Stimulated activated CD4-positive, alpha-beta T cell treated with anti-CD3 and anti-CD28 coated beads, Interleukin-2, amount 100 ng/mL, for 48 hours (primary cell): ENCODE results near the gene PNPLA1.

Experiments
- DNase-seq, 2 donors: peaks; one replicate each; pipeline ENCODE4 v3.0.0-alpha.2; 2020

Gene PNPLA1

DNA sequence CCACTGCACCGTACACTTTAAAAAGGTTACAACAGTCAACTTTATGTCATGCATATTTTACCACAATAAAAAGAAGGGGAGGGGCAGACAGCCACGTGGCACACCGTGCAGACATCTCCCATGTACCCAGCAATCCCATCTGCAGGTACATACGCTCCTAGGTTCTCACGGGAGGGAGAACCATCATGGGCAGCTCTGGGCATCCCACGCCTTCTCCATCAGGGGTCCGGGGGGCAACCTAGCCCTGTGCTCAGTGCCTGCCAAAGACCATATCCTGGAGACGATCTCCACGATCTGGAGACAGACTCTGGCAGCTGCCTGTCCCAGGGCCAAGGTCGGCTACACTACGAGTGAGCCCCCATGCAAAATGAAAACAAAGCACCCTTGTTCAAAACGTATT is 69.3 kb downstream of the PNPLA1 start:
- no peak for DNase-seq

DNA sequence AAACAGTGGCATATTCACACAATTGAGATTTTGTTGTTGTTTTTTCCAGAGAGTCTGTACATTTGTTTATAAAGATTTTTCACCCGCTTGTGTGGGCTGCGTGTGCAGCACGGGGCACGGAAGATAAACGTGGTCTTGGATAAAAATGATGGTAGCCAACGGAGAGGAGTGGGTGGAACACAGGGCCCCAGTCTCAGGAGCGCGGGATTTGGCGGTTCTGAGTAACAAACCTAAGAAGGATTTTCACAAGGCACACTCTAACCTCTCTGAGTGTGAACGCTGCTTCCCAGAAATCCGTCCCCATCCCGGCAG is 70.4 kb downstream of the PNPLA1 start:
- no peak for DNase-seq

DNA sequence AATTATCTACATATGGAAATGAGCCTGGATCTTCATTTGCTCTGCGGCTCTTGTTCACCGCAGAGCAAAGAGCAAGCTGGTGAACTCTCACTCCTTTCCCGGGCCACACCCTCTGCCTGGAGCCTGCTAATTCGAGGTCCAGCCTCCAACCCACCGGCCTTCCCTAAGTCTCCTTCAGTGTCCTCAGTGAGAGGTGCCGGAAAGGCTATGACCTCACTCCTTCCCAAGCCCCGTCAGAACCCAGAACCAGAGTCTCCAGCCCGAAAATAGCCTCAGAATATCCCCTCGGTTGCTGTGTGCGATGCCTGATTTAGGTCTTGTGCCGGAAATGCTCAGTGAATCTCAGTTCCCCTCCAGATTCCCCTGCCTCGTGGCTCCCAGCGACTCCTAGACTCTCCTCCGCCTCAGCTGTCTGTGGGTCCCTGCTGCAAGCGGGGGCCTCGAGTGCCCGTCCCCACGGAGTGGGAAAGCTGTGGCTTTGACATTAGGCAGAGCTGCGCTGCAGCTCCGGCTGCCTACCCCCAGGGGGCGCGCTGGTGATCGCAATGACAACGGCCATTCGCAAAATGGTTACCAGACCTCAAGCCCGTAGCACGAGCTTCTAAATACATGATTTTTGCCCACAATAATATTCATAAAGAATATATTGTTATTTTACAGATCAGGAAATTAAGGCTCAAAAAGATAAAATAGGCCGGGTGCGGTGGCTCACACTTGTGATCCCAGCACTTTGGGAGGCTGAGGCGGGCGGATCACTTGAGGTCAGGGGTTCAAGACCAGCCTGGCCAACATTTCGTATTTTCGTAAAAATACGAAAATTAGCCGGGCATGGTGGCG is 71.0 kb downstream of the PNPLA1 start:
- peak; percentile 79 to 80 for DNase-seq

DNA sequence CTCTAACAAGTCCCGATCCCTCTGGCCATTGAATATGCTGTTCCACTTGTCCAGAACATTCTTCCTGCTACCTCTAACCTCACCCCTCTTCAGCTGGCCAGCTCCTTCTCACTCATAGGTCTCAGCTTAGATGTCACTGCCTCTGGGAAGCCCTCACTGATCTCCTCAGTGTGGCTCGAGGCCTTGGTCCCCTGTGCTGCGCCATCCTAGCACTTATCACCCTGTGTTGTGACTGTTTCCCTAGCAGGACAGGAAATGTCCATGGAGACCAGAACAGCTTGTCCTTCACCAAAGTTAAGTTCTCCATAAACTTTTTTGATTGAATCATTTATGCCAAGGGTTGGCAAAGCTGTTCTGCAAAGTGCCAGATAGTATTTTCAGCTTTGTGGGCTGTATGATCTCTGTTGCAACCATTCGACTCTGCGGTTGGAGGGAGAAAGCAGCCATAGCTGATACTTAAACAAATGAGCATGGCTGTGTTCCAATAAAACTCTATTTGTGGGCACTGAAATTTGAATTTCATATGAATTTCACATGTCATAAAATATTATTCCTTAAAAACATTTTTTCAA is 73.3 kb downstream of the PNPLA1 start:
- no peak for DNase-seq

DNA sequence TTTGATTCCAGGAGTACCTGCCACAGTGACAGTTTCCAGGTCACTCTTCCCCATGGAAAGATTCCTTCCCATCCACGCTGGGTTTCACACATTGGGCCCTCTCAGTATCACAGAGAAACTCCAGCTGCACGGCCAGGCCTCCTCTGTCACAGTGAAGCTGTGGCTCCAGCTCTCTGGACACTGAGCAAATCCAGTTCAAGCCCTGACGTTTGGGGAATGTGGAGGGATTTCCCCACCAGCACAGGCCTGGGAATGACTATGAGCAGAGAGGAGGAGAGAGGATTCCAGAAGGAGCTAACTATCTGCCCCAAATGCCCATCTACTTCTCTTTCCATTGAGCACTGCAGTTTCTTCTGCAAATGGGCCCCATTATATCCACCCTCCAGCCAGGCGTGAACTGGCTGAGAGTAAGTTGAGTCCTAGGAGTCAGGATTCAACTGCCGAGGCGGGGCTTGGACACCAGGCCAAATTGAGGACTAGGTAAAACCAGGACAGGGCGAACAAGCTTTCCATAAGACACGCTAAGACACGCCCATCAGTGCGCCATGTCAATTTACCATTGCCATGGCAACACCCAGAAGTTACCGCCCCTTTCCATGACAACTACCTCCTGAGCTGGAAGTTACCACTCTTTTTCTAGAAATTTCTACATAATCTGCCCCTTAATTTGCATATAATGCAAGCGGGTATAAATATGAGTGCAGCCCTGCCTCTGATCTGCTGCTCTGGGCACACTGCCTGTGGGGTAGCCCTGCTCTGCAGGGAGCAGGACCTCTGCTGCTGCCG is 76.0 kb downstream of the PNPLA1 start:
- DNase-seq = no peak

DNA sequence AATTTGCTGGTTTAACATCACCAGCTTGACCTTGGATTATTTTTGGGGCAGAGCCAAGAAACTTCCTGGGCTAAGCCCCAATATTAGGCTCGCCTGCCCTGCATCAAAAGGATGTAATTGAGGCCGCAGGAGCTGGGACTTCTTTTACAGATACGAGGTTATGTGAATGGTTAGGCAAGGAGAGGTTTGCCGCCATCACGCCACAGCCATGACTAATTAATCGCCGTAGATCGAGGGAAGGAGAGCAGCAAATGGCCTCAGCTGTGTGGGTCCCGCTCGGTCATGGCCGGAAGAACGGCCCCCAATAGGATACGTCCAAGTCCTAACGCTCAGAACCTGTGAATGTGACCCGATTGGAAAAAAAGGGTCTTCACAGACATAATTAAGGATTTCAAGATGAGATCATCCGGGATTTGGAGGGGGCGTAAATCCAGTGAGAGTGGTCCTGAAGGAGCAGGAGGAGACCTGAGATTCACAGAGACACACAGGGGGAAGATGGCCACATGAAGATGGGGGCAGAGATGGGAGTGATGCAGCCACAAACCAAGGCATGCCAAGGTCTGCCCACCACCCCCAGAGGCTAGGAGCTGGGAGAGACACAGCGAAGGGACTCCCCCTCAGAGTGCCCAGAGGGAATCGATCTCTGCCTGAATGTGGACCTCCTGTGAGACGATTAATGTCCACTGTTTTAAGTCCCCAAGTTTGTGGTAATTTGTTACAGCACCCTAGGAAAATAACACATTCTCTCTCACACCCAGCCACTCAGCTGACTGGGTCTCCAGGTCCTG is 76.8 kb downstream of the PNPLA1 start:
- no peak for DNase-seq

DNA sequence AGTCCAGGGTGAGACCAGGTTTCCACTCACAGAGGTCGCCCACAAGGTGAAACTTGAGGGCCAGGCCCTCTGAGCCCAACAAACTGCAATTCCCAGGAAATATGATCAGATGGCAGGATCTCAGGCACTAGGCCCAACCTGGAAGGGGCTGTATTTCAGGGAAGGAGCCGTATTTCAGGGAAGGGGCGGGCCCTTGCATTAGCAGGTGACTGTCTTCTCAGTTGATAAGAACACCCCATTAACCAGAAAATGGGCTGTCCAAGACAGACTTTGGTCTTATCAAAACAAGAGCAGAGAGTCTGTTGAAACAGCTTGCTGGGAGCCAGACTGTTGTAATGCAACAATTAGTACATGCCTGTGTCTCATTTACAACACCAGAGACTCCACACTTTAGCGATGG is 77.8 kb downstream of the PNPLA1 start:
- DNase-seq = no peak

DNA sequence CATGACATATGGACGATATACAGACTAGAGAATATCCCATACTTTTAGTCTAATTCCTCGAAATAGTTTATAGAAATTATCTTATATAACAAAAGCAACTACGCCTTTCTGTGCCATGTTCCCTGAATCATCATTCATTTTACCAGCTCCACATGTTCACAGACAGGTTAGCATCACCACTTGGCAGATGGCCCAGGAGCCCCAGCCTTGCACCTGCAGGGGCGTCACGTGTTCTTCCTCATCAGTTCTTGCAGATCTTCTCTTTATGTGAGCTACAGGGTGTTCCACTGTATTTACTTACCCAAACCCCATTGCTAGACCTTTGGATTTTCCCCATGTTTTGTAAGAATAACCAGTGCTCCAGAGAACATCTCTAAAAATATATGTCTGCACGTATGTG is 79.4 kb downstream of the PNPLA1 start:
- DNase-seq = no peak

DNA sequence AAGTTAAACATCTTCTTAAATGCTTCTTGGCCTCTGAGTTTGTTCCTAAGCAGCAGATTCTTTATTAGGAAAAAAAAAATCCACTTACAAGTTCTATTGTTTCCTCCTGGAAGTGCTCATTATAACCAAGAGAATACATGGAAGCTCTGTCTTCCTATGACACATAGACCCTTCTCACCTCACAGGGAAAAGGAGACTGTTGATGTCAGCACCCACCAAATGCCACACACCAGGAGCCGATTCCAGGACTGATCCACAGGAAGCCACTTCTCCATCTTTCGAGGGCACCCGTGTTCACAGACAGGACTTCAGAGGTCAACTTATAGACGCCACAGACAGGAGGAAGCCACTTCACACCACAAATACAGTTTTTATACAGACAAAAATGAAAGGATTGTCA is 80.2 kb downstream of the PNPLA1 start:
- DNase-seq = no peak

DNA sequence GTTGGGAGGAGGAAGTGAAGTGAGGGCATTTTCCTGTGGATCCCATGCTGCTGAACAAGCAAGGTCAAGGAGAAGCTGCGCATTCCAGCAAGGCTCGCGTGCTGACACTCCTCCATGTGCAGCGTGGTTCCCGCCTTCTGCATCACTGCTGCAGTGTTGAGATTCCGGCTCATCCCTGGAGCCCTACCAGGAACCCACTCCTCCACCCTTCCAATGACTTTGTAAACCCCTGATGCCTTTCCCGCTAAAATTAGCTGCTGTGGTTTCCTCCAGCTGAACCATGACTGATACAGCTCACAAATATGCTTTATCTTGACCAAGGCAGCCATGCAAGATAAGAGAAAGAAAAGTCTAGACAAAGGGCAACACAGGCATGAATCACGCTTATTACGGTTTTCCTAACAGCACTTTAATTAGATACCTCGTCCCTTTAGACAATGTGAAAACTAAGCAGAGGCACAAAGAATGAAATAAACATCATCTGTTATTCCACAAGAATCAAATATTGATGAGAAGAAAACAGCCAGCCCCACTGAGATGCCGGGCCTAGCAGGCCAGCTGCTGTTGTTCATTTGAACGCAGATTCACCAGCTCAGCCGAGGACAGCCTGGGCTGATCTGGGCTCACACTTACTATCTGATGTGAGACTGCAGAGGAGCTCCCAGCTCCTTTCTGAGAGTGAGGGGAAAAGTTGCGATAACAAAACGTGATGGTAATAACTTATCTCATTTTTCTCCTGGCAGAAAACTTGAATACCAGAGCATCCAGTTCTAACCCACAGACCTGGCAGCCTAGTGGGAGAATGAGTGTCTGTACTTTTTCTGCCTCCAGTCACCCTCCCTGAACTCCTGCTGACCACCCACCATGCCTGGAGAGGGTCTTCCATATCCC is 81.1 kb downstream of the PNPLA1 start:
- no peak for DNase-seq

DNA sequence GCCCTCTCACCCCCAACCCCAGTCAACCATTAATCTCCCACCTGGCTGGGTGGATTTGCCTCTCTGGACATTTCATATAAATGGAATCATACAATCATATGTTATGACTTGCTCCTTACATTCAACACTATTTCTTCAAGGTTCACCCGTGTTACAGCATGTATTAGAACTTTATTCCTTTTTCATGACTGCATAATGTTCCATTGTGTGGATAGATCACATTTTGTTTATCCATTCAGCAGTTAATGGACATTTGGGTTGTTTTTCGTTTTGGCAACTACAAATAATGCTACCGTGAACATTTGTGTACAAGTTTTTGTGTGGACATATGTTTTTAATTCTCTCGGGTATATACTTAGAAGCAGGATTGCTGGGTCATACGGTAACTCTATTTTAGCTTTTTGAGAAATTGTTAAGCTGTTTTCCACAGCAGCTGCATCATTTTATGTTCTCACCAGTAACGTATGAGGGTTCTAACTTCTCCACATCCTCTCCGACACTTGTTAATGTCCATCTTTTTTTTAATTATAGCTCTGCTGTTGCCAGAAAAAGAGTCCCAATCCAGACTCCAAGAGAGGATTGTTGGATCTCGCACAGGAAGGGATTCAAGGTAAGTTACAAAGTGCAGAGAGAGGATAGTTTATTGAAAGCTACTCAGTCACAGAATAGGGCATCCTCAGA is 82.8 kb downstream of the PNPLA1 start:
- no peak for DNase-seq

DNA sequence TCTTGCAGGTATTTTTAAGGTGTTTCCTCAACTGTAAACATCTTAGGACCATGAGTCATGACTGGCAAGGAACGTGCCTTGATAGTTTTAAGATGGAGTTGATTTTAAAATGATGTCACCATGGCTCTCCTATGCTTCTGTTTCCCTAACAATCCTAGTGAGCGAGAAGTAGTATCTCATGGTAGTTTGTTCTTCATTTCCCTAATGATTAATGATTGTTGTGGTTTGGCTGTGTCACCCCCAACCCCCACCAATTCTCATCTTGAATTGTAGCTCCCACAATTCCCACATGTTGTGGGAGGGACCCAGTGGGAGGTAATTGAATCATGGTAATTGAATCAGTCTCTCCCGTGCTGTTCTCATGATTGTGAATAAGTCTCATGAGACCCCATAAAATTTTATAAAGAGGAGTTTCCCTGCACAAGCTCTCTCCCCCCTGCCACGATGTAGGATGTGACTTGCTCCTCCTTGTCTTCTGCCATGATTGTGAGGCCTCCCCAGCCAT is 83.6 kb downstream of the PNPLA1 start:
- DNase-seq = no peak

DNA sequence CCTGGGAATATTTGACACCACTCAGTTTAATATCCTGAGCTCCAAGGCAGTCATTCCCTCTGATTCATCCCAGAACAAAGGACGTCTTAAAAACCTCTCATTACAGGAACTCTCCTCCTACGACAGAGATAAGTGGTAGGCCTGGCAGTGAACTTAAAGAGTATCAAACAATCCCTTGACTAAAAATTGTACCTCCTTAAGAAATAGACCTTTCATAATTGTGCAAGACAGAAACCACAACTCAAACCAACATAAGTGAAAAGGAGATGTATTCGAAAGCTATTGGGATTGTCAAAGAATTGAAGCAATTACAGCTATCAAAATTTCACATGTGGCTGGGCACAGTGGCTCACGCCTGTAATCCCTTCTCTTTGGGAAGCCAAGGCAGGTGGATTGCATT is 86.0 kb downstream of the PNPLA1 start:
- no peak for DNase-seq

DNA sequence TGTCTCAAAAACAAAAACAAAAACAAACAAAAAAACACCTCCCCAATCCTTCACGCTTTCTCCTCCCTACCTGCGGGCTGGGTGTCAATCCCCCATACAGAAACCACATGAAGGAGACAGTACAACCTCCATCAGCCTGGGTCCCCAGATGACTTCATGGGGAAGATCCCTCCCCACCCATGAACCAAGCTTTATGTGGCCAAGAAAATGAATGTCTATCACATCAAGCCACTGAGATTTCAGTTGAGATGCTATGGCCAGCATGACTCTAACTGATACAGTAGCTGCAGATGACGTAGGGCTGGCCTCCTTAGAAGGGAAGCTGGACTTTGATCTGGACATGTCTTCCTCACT is 88.0 kb downstream of the PNPLA1 start:
- no peak for DNase-seq
